Osteoblast (primary cell): ENCODE data around the gene SORCS2. TPM values are rescaled to one million over a fixed set of nuclear protein-coding genes. Genes with fewer than 3 reads are reported as not detected.
"Not testable (repeated sequence)": the region's sequence is repeated elsewhere in the genome, so short reads cannot be mapped to it uniquely, and the experiment has no call there.

Experiments used
- DNase-seq: peaks from one replicate; pipeline ENCODE4 v3.0.0; 2011; ENCODE audit warnings: low spot score, mixed read lengths; ENCODE audit not compliant: insufficient read length; ENCODE audit errors: missing footprints
- H2AFZ ChIP-seq: 2 replicates; pipeline ENCODE4 v1.6.0; 2011; ENCODE audit warnings: mild to moderate bottlenecking, low read length
- H3K27ac ChIP-seq: 2 replicates; pipeline ENCODE4 v1.5.1; 2011; ENCODE audit warnings: mild to moderate bottlenecking, low read depth, low read length, moderate library complexity
- H3K27me3 ChIP-seq: 2 replicates; pipeline ENCODE4 v1.6.0; 2012; ENCODE audit warnings: mild to moderate bottlenecking, control low read depth, inconsistent platforms, low read length, moderate library complexity; ENCODE audit not compliant: insufficient read depth
- H3K36me3 ChIP-seq: 2 replicates; pipeline ENCODE4 v1.5.1; 2011; ENCODE audit warnings: mild to moderate bottlenecking, low read length, control low read depth, moderate library complexity; ENCODE audit not compliant: insufficient read depth
- H3K4me1 ChIP-seq: 2 replicates; pipeline ENCODE4 v1.5.1; 2011; ENCODE audit warnings: mild to moderate bottlenecking, low read length, control low read depth, moderate library complexity; ENCODE audit not compliant: insufficient read depth
- H3K4me2 ChIP-seq: 2 replicates; pipeline ENCODE4 v1.6.0; 2011; ENCODE audit warnings: mild to moderate bottlenecking, low read length; ENCODE audit not compliant: insufficient read depth
- H3K4me3 ChIP-seq: fragments of 200-600 bp; sonication (generic); 3 replicates; pipeline ENCODE4 v1.5.1; 2012; ENCODE audit warnings: mild to moderate bottlenecking, low read length, inconsistent platforms; ENCODE audit not compliant: insufficient read depth
- H3K79me2 ChIP-seq: 2 replicates; pipeline ENCODE4 v1.6.0; 2012; ENCODE audit warnings: mild to moderate bottlenecking, low read length, control low read depth, inconsistent platforms; ENCODE audit not compliant: insufficient read depth
- H3K9me3 ChIP-seq: 2 replicates; pipeline ENCODE4 v1.5.1; 2011; ENCODE audit warnings: low read depth, low read length, control low read depth
- H4K20me1 ChIP-seq: 2 replicates; pipeline ENCODE4 v1.6.0; 2012; ENCODE audit warnings: mild to moderate bottlenecking, low read length, control low read depth; ENCODE audit not compliant: insufficient read depth
- total RNA-seq: library from RNA; depleted of rRNA; stranded (reverse); fragments of >200 nt; gene quantifications from 2 replicates; pipeline ENCODE4 v1.2.3, GENCODE V29; 2012
- TF ChIP-seq, protein P1 (sequence below): IDR thresholded peaks from 2 replicates; pipeline ENCODE4 v1.5.1; 2011; ENCODE audit warnings: mild to moderate bottlenecking, low read depth, low read length, moderate library complexity; ENCODE audit errors: extremely low read depth

SORCS2 gene
- total RNA-seq, 1 donor, result 9.0 TPM

DNA sequence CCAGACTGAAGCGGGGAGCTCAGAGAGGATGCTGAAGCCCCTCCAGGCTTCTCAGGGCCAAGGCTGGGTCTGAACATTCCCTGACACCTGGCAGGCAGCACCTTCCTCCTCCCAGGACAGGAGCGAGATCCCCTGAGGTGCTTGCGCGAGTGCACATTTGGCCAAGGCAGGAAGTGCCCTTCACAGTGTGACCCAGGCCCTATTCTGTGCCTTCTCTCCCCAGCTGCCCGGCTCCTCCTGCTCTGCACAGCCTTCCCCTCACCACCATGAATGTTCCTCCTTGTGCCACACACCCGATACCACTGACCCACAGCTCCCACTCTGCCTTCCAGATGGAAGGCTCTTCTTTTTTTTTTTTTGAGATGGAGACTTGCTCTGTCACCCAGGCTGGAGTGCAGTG lies 259.5 kb downstream of the SORCS2 start:
- Histone ChIP-seq H3K4me3 (no peak overlapping the region), H3K27ac (no peak overlapping the region), H3K79me2 (no peaks in the 10 kb centered on the region), H4K20me1 (no peaks in the 10 kb centered on the region), H3K9me3 (no peaks in the 10 kb centered on the region), H2AFZ (no peak overlapping the region), H3K27me3 (peaks cover 3% of the 10 kb centered on the region), H3K4me2 (no peak overlapping the region), H3K36me3 (no peaks in the 10 kb centered on the region), H3K4me1 (no peaks in the 10 kb centered on the region)
- DNase-seq, result no peak
- TF ChIP-seq, protein P1, sequence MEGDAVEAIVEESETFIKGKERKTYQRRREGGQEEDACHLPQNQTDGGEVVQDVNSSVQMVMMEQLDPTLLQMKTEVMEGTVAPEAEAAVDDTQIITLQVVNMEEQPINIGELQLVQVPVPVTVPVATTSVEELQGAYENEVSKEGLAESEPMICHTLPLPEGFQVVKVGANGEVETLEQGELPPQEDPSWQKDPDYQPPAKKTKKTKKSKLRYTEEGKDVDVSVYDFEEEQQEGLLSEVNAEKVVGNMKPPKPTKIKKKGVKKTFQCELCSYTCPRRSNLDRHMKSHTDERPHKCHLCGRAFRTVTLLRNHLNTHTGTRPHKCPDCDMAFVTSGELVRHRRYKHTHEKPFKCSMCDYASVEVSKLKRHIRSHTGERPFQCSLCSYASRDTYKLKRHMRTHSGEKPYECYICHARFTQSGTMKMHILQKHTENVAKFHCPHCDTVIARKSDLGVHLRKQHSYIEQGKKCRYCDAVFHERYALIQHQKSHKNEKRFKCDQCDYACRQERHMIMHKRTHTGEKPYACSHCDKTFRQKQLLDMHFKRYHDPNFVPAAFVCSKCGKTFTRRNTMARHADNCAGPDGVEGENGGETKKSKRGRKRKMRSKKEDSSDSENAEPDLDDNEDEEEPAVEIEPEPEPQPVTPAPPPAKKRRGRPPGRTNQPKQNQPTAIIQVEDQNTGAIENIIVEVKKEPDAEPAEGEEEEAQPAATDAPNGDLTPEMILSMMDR, result no peak

DNA sequence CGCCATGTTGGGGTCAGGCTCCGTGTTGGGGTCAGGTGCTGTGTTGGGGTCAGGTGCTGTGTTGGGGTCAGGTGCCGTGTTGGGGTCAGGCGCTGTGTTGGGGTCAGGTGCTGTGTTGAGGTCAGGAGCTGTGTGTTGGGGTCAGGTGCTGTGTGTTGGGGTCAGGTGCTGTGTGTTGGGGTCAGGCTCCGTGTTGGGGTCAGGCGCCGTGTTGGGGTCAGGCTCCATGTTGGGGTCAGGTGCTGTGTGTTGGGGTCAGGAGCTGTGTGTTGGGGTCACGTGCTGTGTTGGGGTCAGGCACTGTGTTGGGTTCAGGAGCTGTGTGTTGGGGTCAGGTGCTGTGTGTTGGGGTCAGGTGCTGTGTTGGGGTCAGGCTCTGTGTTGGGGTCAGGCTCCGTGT lies 260.5 kb downstream of the SORCS2 start:
- H3K4me3 ChIP-seq, H3K9me3 ChIP-seq, H3K4me1 ChIP-seq, DNase-seq, H4K20me1 ChIP-seq, H3K27ac ChIP-seq, H3K27me3 ChIP-seq, H2AFZ ChIP-seq, H3K36me3 ChIP-seq, H3K79me2 ChIP-seq, H3K4me2 ChIP-seq: not testable (repeated sequence)

DNA sequence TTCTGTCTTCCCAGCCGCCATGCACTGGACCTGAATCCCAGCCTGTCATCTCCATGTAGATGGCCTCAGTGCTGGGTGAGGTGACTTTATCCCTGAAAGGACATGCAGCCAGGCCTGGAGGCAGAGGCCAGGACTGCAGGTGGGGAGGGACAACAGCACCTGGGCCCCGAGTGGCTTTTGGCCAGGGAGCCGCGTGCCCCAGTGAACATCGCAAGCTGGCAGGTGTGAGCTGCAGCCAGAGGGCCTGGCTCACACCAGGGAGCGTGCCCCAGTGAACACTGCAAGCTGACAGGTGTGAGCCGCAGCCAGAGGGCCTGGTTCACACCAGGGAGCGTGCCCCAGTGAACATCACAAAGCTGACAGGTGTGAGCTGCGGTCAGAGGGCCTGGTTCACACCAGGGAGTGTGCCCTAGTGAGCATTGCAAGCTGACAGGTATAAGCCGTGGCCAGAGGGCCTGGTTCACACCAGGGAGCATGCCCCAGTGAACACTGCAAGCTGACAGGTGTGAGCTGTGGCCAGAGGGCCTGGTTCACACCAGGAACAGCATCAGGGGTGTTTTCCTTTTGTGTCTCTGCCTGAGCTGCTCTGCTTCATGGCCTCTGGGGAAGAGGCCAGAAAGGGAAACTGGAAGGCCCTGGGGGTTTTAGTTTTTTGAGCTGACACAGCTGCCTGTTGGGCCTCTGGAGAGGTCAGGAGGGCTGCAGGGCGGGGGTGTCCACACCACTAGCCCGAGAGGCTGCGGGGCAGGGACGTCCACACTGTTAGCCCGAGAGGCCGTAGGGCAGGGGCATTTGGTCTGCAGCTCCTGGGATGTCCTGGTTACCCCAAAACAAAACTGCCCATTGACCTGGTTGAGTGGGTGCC lies 265.1 kb downstream of the SORCS2 start:
- no peak overlapping the region for H3K4me3 ChIP-seq
- no peaks in the 10 kb centered on the region for H3K9me3 ChIP-seq
- no peaks in the 10 kb centered on the region for H3K4me1 ChIP-seq
- H3K79me2 ChIP-seq, result no peaks in the 10 kb centered on the region
- no peak overlapping the region for H2AFZ ChIP-seq
- DNase-seq, result no peak
- no peak overlapping the region for H3K27ac ChIP-seq
- H4K20me1 ChIP-seq, result no peaks in the 10 kb centered on the region
- H3K36me3 ChIP-seq, result no peaks in the 10 kb centered on the region
- TF ChIP-seq, protein P1, result no peak
- no peaks in the 10 kb centered on the region for H3K27me3 ChIP-seq
- H3K4me2 ChIP-seq, result no peak overlapping the region

DNA sequence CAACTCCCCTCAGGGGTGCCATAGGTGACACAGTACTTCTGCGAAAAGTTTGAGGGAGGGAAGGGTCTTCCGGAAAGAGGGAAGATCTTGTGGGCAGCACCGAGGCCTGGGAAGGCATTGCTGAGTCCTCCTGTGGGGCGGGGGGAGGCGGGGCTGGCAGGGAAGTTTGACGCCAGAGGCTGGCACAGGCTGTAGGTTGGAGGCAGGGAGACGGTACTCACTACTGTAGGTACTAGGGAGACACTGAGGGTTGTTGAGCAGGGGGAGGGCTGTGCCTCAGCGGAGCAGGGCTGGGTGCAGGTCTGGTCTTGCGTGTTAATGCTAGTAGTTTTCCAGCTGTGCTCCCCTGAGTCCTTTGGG lies 265.7 kb downstream of the SORCS2 start:
- Histone ChIP-seq H3K9me3 (no peaks in the 10 kb centered on the region), H3K27me3 (peaks cover 2% of the 10 kb centered on the region), H3K4me3 (no peak overlapping the region), H3K27ac (no peak overlapping the region), H2AFZ (no peak overlapping the region), H3K79me2 (no peaks in the 10 kb centered on the region), H3K4me1 (no peaks in the 10 kb centered on the region), H3K4me2 (no peak overlapping the region), H4K20me1 (no peaks in the 10 kb centered on the region), H3K36me3 (no peaks in the 10 kb centered on the region)
- TF ChIP-seq, protein P1, result no peak
- no peak for DNase-seq
